Bronchial epithelial cell (primary cell): Measurements from ENCODE around the gene TTYH3. TPM values are rescaled to one million over a fixed set of nuclear protein-coding genes. Genes with fewer than 3 reads are reported as not detected.

Experiments
- DNase-seq: peaks from one replicate; pipeline ENCODE4 v3.0.0-alpha.2; 2010; ENCODE audit warnings: low read depth
- FAIRE-seq: peaks from 2 replicates; lab custom pipeline; 2011; peaks lifted over from hg19 to GRCh38; lab: Jason Lieb, UNC
- H3K27me3 ChIP-seq: 2 replicates; pipeline ENCODE4 v1.5.1; 2011; ENCODE audit warnings: low read length; ENCODE audit not compliant: control insufficient read depth, insufficient read depth
- H3K36me3 ChIP-seq: 2 replicates; pipeline ENCODE4 v1.5.1; 2011; ENCODE audit warnings: low read length; ENCODE audit not compliant: control insufficient read depth, insufficient read depth
- H3K4me3 ChIP-seq: 2 replicates; pipeline ENCODE4 v1.5.1; 2011; ENCODE audit warnings: mild to moderate bottlenecking, low read depth, low read length, control low read depth
- CTCF ChIP-seq: IDR thresholded peaks from 2 replicates; pipeline ENCODE4 v1.5.1; 2011; ENCODE audit warnings: mild to moderate bottlenecking, moderate library complexity, low read length, control low read depth, inconsistent platforms; ENCODE audit not compliant: insufficient read depth, severe bottlenecking
- total RNA-seq: library from RNA; depleted of rRNA; stranded (reverse); fragments of >200 nt; gene quantifications from 2 replicates; pipeline ENCODE4 v1.2.1, GENCODE V29; 2014

The TTYH3 gene
- total RNA-seq, 1 donor from 2014 or later: 5.8 TPM

GRCh38 chr7:2657208-2657607 is 25.4 kb downstream of the TTYH3 start:
- Histone ChIP-seq H3K27me3 (no peaks in the 10 kb centered on the region), H3K36me3 (peaks cover 16% of the 10 kb centered on the region), H3K4me3 (no peak overlapping the region)
- no peak for DNase-seq
- FAIRE-seq: peak; percentile 94
- TF ChIP-seq CTCF: no peak

GRCh38 chr7:2657920-2658671 is 26.3 kb downstream of the TTYH3 start:
- FAIRE-seq (no peak), DNase-seq (no peak)
- no peaks in the 10 kb centered on the region for H3K27me3 ChIP-seq
- H3K4me3 ChIP-seq: no peak overlapping the region
- peaks cover 15% of the 10 kb centered on the region for H3K36me3 ChIP-seq
- TF ChIP-seq CTCF: no peak

GRCh38 chr7:2658941-2659340 is 27.2 kb downstream of the TTYH3 start:
- Histone ChIP-seq H3K4me3 (no peak overlapping the region), H3K27me3 (no peaks in the 10 kb centered on the region), H3K36me3 (peaks cover 15% of the 10 kb centered on the region)
- FAIRE-seq: no peak
- TF ChIP-seq CTCF: no peak
- DNase-seq: no peak

- Histone ChIP-seq H3K27me3 (no peaks in the 10 kb centered on the region), H3K4me3 (no peak overlapping the region), H3K36me3 (peaks cover 15% of the 10 kb centered on the region)
- TF ChIP-seq CTCF: no peak
- FAIRE-seq (no peak), DNase-seq (no peak)
Observed at GRCh38 chr7:2659556-2660358, 28.0 kb downstream of the TTYH3 start.

- FAIRE-seq: no peak
Observed at GRCh38 chr7:2660359-2661095, 28.7 kb downstream of the TTYH3 start.

More at GRCh38 chr7:2660359-2661095, 28.7 kb downstream of the TTYH3 start:
- peaks cover 14% of the 10 kb centered on the region for H3K36me3 ChIP-seq
- no peak for DNase-seq
- peak; percentile 15 for TF ChIP-seq CTCF
- no peaks in the 10 kb centered on the region for H3K27me3 ChIP-seq
- H3K4me3 ChIP-seq: no peak overlapping the region
